ENCODE measurements around the gene PLEKHA1. TPM values are rescaled to one million over a fixed set of nuclear protein-coding genes. Genes with fewer than 3 reads are reported as not detected.

Gene PLEKHA1
- total RNA-seq, 2 experiments from 2014 or later, result 5.5 to 7.3 TPM

GRCh38 chr10:122420624-122421007 lies 46.1 kb downstream of the PLEKHA1 start:
- POLR2A ChIA-PET, result no interaction called here
- Histone ChIP-seq H3K9me3 (ENCODE audit: low read length) (no peaks in the 10 kb centered on the region), H3K9me2 (ENCODE audit: insufficient read depth, low read length) (no peaks in the 10 kb centered on the region), H3K27ac (ENCODE audit: low read depth, low read length, poor library complexity, severe bottlenecking) (no peak overlapping the region), H2AFZ (ENCODE audit: low read length) (no peak overlapping the region), H3K4me1 (ENCODE audit: insufficient read depth, low read length, poor library complexity, severe bottlenecking) (peaks cover 7% of the 10 kb centered on the region), H3K36me3 (ENCODE audit: insufficient read depth, low read length) (peaks cover 21% of the 10 kb centered on the region; the same call in 1 of the 2 replicates), H3K79me2 (ENCODE audit: insufficient read depth, low read depth, low read length) (no peaks in the 10 kb centered on the region), H3K4me2 (ENCODE audit: low read length) (no peak overlapping the region), H4K20me1 (ENCODE audit: insufficient read depth, low read length) (no peaks in the 10 kb centered on the region), H3K4me3 (ENCODE audit: low read depth, low read length, poor library complexity, severe bottlenecking) (no peak overlapping the region)
- CTCF ChIA-PET (ENCODE audit: unreplicated experiment), result no interaction called here
- DNase-seq (ENCODE audit: low spot score), result no peak
- BruUV-seq (replicated peaks), result no TSS peak
- intact Hi-C loops (cut with micrococcal nuclease; ENCODE audit: unreplicated experiment), result no loop called here
- TF ChIP-seq EZH2phosphoT487 (IDR thresholded peaks at IDR 0.05; ENCODE audit: borderline replicate concordance, low read depth, low read length), result no peak
- TF ChIP-seq, protein P1, sequence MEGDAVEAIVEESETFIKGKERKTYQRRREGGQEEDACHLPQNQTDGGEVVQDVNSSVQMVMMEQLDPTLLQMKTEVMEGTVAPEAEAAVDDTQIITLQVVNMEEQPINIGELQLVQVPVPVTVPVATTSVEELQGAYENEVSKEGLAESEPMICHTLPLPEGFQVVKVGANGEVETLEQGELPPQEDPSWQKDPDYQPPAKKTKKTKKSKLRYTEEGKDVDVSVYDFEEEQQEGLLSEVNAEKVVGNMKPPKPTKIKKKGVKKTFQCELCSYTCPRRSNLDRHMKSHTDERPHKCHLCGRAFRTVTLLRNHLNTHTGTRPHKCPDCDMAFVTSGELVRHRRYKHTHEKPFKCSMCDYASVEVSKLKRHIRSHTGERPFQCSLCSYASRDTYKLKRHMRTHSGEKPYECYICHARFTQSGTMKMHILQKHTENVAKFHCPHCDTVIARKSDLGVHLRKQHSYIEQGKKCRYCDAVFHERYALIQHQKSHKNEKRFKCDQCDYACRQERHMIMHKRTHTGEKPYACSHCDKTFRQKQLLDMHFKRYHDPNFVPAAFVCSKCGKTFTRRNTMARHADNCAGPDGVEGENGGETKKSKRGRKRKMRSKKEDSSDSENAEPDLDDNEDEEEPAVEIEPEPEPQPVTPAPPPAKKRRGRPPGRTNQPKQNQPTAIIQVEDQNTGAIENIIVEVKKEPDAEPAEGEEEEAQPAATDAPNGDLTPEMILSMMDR (conservative IDR thresholded peaks at IDR 0.05; ENCODE audit: low read length), result no peak

GRCh38 chr10:122421054-122421625 lies 46.6 kb downstream of the PLEKHA1 start:
- no peak for TF ChIP-seq EZH2phosphoT487 (IDR thresholded peaks at IDR 0.05; ENCODE audit: borderline replicate concordance, low read depth, low read length)
- TF ChIP-seq, protein P1 (conservative IDR thresholded peaks at IDR 0.05; ENCODE audit: low read length), result no peak
- Histone ChIP-seq H3K9me2 (ENCODE audit: insufficient read depth, low read length) (no peaks in the 10 kb centered on the region), H3K9me3 (ENCODE audit: low read length) (no peaks in the 10 kb centered on the region), H3K79me2 (ENCODE audit: insufficient read depth, low read depth, low read length) (no peaks in the 10 kb centered on the region), H4K20me1 (ENCODE audit: insufficient read depth, low read length) (no peaks in the 10 kb centered on the region), H3K4me1 (ENCODE audit: insufficient read depth, low read length, poor library complexity, severe bottlenecking) (peaks cover 7% of the 10 kb centered on the region), H3K4me3 (ENCODE audit: low read depth, low read length, poor library complexity, severe bottlenecking) (no peak overlapping the region), H3K27ac (ENCODE audit: low read depth, low read length, poor library complexity, severe bottlenecking) (no peak overlapping the region), H3K4me2 (ENCODE audit: low read length) (no peak overlapping the region), H2AFZ (ENCODE audit: low read length) (no peak overlapping the region), H3K36me3 (ENCODE audit: insufficient read depth, low read length) (peaks cover 16% of the 10 kb centered on the region; the same call in 1 of the 2 replicates)
- intact Hi-C loops (cut with micrococcal nuclease; ENCODE audit: unreplicated experiment), result no loop called here
- no peak for DNase-seq (ENCODE audit: low spot score)
- ChIA-PET CTCF (ENCODE audit: unreplicated experiment) (no interaction called here), POLR2A (interaction anchor here (0.9 kb wide), 1 partner anchor 43 kb away, joined by 3 read pairs; no protein-coding TSS in a partner anchor)
- BruUV-seq (replicated peaks), result no TSS peak

- Histone ChIP-seq H3K27ac (ENCODE audit: low read depth, low read length, poor library complexity, severe bottlenecking) (no peak overlapping the region), H3K4me1 (ENCODE audit: insufficient read depth, low read length, poor library complexity, severe bottlenecking) (peaks cover 3% of the 10 kb centered on the region), H3K4me2 (ENCODE audit: low read length) (no peak overlapping the region), H3K9me3 (ENCODE audit: low read length) (no peaks in the 10 kb centered on the region), H3K4me3 (ENCODE audit: low read depth, low read length, poor library complexity, severe bottlenecking) (no peak overlapping the region), H3K9me2 (ENCODE audit: insufficient read depth, low read length) (no peaks in the 10 kb centered on the region), H2AFZ (ENCODE audit: low read length) (no peak overlapping the region), H4K20me1 (ENCODE audit: insufficient read depth, low read length) (no peaks in the 10 kb centered on the region), H3K36me3 (ENCODE audit: insufficient read depth, low read length) (peaks cover 10% of the 10 kb centered on the region; the same call in 1 of the 2 replicates), H3K79me2 (ENCODE audit: insufficient read depth, low read depth, low read length) (no peaks in the 10 kb centered on the region)
- no peak for DNase-seq (ENCODE audit: low spot score)
- BruUV-seq (replicated peaks), result no TSS peak
- intact Hi-C loops (cut with micrococcal nuclease; ENCODE audit: unreplicated experiment), result no loop called here
- TF ChIP-seq, protein P1 (conservative IDR thresholded peaks at IDR 0.05; ENCODE audit: low read length), result no peak
- ChIA-PET CTCF (ENCODE audit: unreplicated experiment) (no interaction called here), POLR2A (interaction anchor here (0.9 kb wide), 1 partner anchor 43 kb away, joined by 3 read pairs; no protein-coding TSS in a partner anchor)
Observed at GRCh38 chr10:122421742-122422141, 47.2 kb downstream of the PLEKHA1 start.

All from OCI-LY7 (cell line).